ENCODE data around the gene SMPD1.

SMPD1 gene

GRCh38 chr11:6354651-6355485, 35.4 kb upstream of the SMPD1 start:
- TF ChIP-seq CTCF (IDR thresholded peaks at IDR 0.05; ENCODE audit: low read depth, low read length), result no peak
- H3K4me3 ChIP-seq (ENCODE audit: low read depth, low read length), result no peak overlapping the region

DNA sequence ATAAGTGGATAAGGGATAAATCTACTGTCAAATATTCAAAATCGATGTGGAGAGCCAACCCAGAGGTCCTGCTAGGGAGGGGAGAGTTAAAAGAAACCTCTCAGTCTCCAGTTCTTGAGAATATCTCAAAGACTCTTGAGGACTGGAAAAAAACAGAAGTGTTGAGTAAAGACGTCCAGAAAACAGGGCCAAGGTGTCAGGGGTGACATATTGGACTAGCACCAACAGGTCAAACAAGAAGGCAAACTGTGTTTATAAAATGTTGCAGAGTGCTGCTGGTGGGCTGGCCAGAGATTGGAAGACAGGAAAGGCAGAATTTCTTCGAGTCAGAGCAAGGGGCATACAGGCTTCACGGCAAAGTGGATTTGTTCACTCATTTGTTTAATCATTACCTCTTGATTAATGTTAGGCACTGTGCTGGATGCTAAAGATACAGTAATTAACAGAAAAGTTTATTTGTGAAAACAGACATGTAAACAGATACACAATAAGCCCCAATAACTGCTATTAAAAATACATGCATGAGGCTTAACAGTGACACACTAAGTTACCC, 33.7 kb upstream of the SMPD1 start:
- no peak overlapping the region for H3K4me3 ChIP-seq (ENCODE audit: low read depth, low read length)
- TF ChIP-seq CTCF (IDR thresholded peaks at IDR 0.05; ENCODE audit: low read depth, low read length), result no peak

GRCh38 chr11:6357222-6357621, 33.1 kb upstream of the SMPD1 start:
- no peak overlapping the region for H3K4me3 ChIP-seq (ENCODE audit: low read depth, low read length)
- TF ChIP-seq CTCF (IDR thresholded peaks at IDR 0.05; ENCODE audit: low read depth, low read length), result no peak

- no peak overlapping the region for H3K4me3 ChIP-seq (ENCODE audit: low read depth, low read length)
- TF ChIP-seq CTCF (IDR thresholded peaks at IDR 0.05; ENCODE audit: low read depth, low read length), result no peak
These were observed 30.1 kb upstream of the SMPD1 start for GRCh38 chr11:6360183-6360582.

GRCh38 chr11:6362185-6362872, 27.9 kb upstream of the SMPD1 start:
- no peak overlapping the region for H3K4me3 ChIP-seq (ENCODE audit: low read depth, low read length)
- TF ChIP-seq CTCF (IDR thresholded peaks at IDR 0.05; ENCODE audit: low read depth, low read length), result no peak

GRCh38 chr11:6362873-6363678, 27.2 kb upstream of the SMPD1 start:
- TF ChIP-seq CTCF (IDR thresholded peaks at IDR 0.05; ENCODE audit: low read depth, low read length), result peak; percentile 96

More at GRCh38 chr11:6362873-6363678, 27.2 kb upstream of the SMPD1 start:
- no peak overlapping the region for H3K4me3 ChIP-seq (ENCODE audit: low read depth, low read length)
